HepG2 (cell line): Measurements from ENCODE around the gene EXOC6B. TPM values are rescaled to one million over a fixed set of nuclear protein-coding genes. Genes with fewer than 3 reads are reported as not detected.

ENCODE experiments used
- BORCS8-MEF2B ChIP-seq: sonication (generic); formaldehyde crosslinking; IDR thresholded peaks from 2 replicates; pipeline ENCODE4 v1.8.0; 2022; ENCODE audit warnings: mild to moderate bottlenecking, missing genetic modification reagents
- ELF1 ChIP-seq: sonication (generic); formaldehyde crosslinking; IDR thresholded peaks from 2 replicates; pipeline ENCODE4 v1.4.0; 2020; ENCODE audit warnings: missing genetic modification reagents
- FOXO1 ChIP-seq: sonication (generic); formaldehyde crosslinking; IDR thresholded peaks from 2 replicates; pipeline ENCODE4 v1.4.0; 2020; ENCODE audit warnings: missing genetic modification reagents
- HNRNPLL ChIP-seq: fragments of 200-400 bp; formaldehyde crosslinking; IDR thresholded peaks from 2 replicates; pipeline ENCODE4 v1.6.1; 2017; ENCODE audit warnings: mild to moderate bottlenecking, low read depth, low read length; ENCODE audit not compliant: poor library complexity, severe bottlenecking
- KDM5A ChIP-seq: fragments of 200-600 bp; sonication (generic); IDR thresholded peaks from 2 replicates; pipeline ENCODE4 v1.7.0; 2018; ENCODE audit warnings: antibody characterized with exemption, mild to moderate bottlenecking, low read length, borderline replicate concordance
- NR2F6 ChIP-seq, 2 experiments: IDR thresholded peaks; 2 replicates each; pipeline ENCODE4 v1.6.1; 2016; ENCODE audit warnings: antibody characterized with exemption in 1 of 2, mild to moderate bottlenecking in 1 of 2
- SOX5 ChIP-seq: IDR thresholded peaks from 2 replicates; pipeline ENCODE4 v1.6.1; 2016; ENCODE audit warnings: borderline replicate concordance
- SRY ChIP-seq: sonication (generic); formaldehyde crosslinking; IDR thresholded peaks from 2 replicates; pipeline ENCODE4 v1.8.0; 2022; ENCODE audit warnings: mild to moderate bottlenecking, missing genetic modification reagents
- YY1 ChIP-seq: IDR thresholded peaks from 2 replicates; pipeline ENCODE4 v1.6.1; 2011; ENCODE audit warnings: low read length, low read depth, moderate library complexity, mild to moderate bottlenecking; ENCODE audit not compliant: insufficient read depth, insufficient replicate concordance
- ZNF274 ChIP-seq: sonication (generic); formaldehyde crosslinking; IDR thresholded peaks from 2 replicates; pipeline ENCODE4 v1.5.1; 2020; ENCODE audit warnings: mild to moderate bottlenecking, missing genetic modification reagents
- ZNF331 ChIP-seq: sonication (generic); formaldehyde crosslinking; IDR thresholded peaks from 2 replicates; pipeline ENCODE4 v1.4.0; 2020; ENCODE audit warnings: missing genetic modification reagents
- ZNF83 ChIP-seq: sonication (generic); formaldehyde crosslinking; IDR thresholded peaks from 2 replicates; pipeline ENCODE4 v1.4.0; 2020; ENCODE audit warnings: missing genetic modification reagents, mild to moderate bottlenecking, borderline replicate concordance
- polyA plus RNA-seq, 8 experiments: library from polyadenylated mRNA; depleted of rRNA in 3 of 8; stranded (reverse) in 7 of 8; unstranded in 1 of 8; fragments of >200 nt; fragmentation: Illumina TruSeq in 4 of 8; extraction: Trizol in 4 of 8; gene quantifications; 2 replicates each; pipeline versions ENCODE4 v1.2.1 to v1.2.3, GENCODE V29; 2011 to 2016; ENCODE audit warnings: low read depth in 4 of 8, missing spikeins in 1 of 8, mixed read lengths in 1 of 8; ENCODE audit not compliant: insufficient read depth in 1 of 8
- total RNA-seq, 5 experiments: library from RNA; depleted of rRNA; stranded (reverse); fragments of >200 nt; fragmentation: Illumina TruSeq; extraction: Trizol; gene quantifications; 2 replicates each; pipeline ENCODE4 v1.2.3, GENCODE V29; 2016; ENCODE audit warnings: low read depth in 1 of 5
- TF ChIP-seq, protein P1 (sequence below): sonication (generic); formaldehyde crosslinking; IDR thresholded peaks from 2 replicates; pipeline ENCODE4 v1.4.0; 2020; ENCODE audit warnings: missing genetic modification reagents, borderline replicate concordance
- TF ChIP-seq, protein P2 (sequence below), 2 experiments: sonication (generic) in 1 of 2; formaldehyde crosslinking in 1 of 2; IDR thresholded peaks; 2 replicates each; pipeline versions ENCODE4 v1.4.0 to v1.6.1; 2016 to 2020; ENCODE audit warnings: borderline replicate concordance in 1 of 2, low read depth in 1 of 2, mild to moderate bottlenecking in 1 of 2, missing genetic modification reagents in 1 of 2
- TF ChIP-seq, protein P3 (sequence below): sonication (generic); formaldehyde crosslinking; IDR thresholded peaks from 2 replicates; pipeline ENCODE4 v1.4.0; 2020; ENCODE audit warnings: mild to moderate bottlenecking, low read depth, missing genetic modification reagents
- TF ChIP-seq, protein P4 (sequence below): sonication (generic); formaldehyde crosslinking; IDR thresholded peaks from 2 replicates; pipeline ENCODE4 v1.5.1; 2020; ENCODE audit warnings: mild to moderate bottlenecking, moderate library complexity, missing genetic modification reagents
- TF ChIP-seq, protein P5 (sequence below): sonication (generic); formaldehyde crosslinking; IDR thresholded peaks from 2 replicates; pipeline ENCODE4 v1.5.0; 2020; ENCODE audit warnings: missing genetic modification reagents, mild to moderate bottlenecking, borderline replicate concordance

EXOC6B gene
- total and polyA plus RNA-seq, 2 of the 13 experiments (the other 11 are each of a cell fraction or from before 2014, with no cell fraction given) = 9.1 to 15.9 TPM

DNA sequence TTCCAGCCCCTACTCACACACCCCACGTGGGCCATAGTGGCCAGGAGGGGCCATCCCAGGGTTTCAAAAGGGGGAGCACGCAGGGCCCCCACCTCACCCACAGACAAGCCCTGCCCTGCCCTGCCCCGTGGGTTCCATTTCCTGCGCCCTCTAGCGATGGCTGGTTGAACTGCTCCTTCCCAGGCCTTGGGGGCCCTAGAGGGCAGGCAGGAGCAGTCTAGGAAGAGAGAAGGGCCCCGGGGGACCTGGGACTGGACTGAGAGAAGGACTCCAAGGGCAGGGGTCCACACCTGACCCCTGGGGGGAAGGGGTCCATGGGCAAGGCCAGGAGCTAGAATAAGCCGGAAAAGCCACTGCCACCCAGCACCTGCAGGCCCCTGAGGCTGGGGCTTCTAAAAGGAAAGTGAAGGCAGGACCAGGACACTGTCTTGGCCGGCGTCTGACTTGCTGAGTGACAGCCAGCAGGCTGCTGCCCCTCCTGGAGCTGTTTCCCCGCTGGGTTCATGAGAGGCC, 688.3 kb downstream of the EXOC6B start (continued):
- TF ChIP-seq FOXO1 (CRISPR knock-in tag) (peak; percentile 21; the same call in 1 of the 2 replicates), HNRNPLL (peak; percentile 41), SOX5 (CRISPR knock-in tag) (peak; percentile 14; the same call in 1 of the 2 replicates), NR2F6 (IDR thresholded peaks at IDR 0.05) (no peak), NR2F6 (CRISPR knock-in tag; IDR thresholded peaks at IDR 0.05) (0 out of 2 replicates have a peak, but pooled peaks have one; percentile 33), SRY (CRISPR knock-in tag) (0 out of 2 replicates have a peak, but pooled peaks have one; percentile 36), BORCS8-MEF2B (CRISPR knock-in tag) (0 out of 2 replicates have a peak, but pooled peaks have one; percentile 20), ELF1 (CRISPR knock-in tag) (peak; percentile 15; the same call in 1 of the 2 replicates), ZNF274 (CRISPR knock-in tag) (peak; percentile 81), YY1 (peak; percentile 61), ZNF83 (CRISPR knock-in tag) (no peak), ZNF331 (CRISPR knock-in tag) (0 out of 2 replicates have a peak, but pooled peaks have one; percentile 16), KDM5A (no peak)
- TF ChIP-seq, protein P1, sequence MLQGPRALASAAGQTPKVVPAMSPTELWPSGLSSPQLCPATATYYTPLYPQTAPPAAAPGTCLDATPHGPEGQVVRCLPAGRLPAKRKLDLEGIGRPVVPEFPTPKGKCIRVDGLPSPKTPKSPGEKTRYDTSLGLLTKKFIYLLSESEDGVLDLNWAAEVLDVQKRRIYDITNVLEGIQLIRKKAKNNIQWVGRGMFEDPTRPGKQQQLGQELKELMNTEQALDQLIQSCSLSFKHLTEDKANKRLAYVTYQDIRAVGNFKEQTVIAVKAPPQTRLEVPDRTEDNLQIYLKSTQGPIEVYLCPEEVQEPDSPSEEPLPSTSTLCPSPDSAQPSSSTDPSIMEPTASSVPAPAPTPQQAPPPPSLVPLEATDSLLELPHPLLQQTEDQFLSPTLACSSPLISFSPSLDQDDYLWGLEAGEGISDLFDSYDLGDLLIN = no peak
- TF ChIP-seq, protein P2, sequence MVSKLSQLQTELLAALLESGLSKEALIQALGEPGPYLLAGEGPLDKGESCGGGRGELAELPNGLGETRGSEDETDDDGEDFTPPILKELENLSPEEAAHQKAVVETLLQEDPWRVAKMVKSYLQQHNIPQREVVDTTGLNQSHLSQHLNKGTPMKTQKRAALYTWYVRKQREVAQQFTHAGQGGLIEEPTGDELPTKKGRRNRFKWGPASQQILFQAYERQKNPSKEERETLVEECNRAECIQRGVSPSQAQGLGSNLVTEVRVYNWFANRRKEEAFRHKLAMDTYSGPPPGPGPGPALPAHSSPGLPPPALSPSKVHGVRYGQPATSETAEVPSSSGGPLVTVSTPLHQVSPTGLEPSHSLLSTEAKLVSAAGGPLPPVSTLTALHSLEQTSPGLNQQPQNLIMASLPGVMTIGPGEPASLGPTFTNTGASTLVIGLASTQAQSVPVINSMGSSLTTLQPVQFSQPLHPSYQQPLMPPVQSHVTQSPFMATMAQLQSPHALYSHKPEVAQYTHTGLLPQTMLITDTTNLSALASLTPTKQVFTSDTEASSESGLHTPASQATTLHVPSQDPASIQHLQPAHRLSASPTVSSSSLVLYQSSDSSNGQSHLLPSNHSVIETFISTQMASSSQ (IDR thresholded peaks at IDR 0.05; ENCODE audit: low read depth) = no peak
- TF ChIP-seq, protein P2 (CRISPR knock-in tag; IDR thresholded peaks at IDR 0.05; ENCODE audit: borderline replicate concordance) = 0 out of 2 replicates have a peak, but pooled peaks have one; percentile 10
- TF ChIP-seq, protein P3, sequence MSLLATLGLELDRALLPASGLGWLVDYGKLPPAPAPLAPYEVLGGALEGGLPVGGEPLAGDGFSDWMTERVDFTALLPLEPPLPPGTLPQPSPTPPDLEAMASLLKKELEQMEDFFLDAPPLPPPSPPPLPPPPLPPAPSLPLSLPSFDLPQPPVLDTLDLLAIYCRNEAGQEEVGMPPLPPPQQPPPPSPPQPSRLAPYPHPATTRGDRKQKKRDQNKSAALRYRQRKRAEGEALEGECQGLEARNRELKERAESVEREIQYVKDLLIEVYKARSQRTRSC = no peak
- TF ChIP-seq, protein P4, sequence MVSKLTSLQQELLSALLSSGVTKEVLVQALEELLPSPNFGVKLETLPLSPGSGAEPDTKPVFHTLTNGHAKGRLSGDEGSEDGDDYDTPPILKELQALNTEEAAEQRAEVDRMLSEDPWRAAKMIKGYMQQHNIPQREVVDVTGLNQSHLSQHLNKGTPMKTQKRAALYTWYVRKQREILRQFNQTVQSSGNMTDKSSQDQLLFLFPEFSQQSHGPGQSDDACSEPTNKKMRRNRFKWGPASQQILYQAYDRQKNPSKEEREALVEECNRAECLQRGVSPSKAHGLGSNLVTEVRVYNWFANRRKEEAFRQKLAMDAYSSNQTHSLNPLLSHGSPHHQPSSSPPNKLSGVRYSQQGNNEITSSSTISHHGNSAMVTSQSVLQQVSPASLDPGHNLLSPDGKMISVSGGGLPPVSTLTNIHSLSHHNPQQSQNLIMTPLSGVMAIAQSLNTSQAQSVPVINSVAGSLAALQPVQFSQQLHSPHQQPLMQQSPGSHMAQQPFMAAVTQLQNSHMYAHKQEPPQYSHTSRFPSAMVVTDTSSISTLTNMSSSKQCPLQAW (CRISPR knock-in tag) = peak; percentile 57
- TF ChIP-seq, protein P5, sequence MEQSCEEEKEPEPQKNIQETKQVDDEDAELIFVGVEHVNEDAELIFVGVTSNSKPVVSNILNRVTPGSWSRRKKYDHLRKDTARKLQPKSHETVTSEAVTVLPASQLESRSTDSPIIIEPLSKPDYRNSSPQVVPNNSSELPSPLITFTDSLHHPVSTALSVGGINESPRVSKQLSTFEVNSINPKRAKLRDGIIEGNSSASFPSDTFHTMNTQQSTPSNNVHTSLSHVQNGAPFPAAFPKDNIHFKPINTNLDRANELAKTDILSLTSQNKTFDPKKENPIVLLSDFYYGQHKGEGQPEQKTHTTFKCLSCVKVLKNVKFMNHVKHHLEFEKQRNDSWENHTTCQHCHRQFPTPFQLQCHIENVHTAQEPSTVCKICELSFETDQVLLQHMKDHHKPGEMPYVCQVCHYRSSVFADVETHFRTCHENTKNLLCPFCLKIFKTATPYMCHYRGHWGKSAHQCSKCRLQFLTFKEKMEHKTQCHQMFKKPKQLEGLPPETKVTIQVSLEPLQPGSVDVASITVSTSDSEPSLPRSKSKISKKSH (CRISPR knock-in tag) = 0 out of 2 replicates have a peak, but pooled peaks have one; percentile 15
